Kidney tubule cell (primary cell): ENCODE data around the gene FDXACB1.

Experiments
- DNase-seq: peaks from one replicate; pipeline ENCODE4 v3.0.0-alpha.2; 2018; ENCODE audit warnings: low spot score

The FDXACB1 gene

DNA sequence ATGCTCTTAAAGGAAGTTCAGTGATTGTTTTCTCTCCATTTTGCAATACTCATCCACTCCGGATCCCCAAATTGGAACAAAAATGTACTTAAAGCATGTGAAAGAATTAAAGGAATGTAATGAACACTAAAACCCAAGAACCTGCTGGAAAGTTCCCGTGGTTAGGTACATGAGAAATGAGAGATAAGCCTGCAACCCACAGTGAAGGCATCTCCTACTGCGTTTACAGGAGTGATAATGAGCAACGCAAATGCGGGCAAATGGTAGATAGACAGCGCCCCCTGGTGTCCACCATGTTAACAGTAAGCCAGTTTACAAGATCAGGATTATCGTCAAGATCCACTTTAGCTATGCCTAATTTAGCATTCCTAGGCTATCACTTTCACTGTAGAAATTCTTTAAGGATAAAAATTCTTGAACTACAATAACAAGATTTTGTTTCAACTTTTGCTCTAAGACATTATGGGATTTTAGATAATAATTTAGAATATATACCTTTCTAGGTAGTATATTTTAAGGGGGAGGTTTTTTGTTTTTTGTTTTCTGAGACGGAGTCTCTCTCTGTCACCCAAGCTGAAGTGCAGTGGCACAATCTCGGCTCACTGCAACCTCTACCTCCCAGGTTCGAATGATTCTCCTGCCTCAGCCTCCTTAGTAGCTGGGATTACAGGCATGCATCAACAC, 37.5 kb downstream of the FDXACB1 start:
- DNase-seq, result peak; percentile 83

DNA sequence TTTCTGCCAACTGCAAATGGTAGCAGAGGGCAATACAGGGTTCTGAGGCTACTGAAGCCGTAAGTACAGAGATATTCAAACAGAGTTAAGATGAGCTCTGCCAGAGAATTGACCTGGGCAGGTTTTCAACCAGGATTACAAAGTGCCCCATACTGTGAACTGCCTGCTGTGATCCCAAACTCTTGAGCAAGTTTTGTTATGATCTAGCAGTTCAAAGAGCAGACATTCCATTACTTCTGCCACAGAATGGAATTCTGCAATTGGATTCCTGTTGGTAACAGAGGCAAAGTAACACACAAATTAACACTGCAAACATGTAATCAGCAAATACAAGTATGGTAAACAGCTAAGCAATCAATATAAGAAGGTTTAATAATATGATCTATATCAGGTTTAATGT, 38.8 kb downstream of the FDXACB1 start:
- DNase-seq, result no peak

DNA sequence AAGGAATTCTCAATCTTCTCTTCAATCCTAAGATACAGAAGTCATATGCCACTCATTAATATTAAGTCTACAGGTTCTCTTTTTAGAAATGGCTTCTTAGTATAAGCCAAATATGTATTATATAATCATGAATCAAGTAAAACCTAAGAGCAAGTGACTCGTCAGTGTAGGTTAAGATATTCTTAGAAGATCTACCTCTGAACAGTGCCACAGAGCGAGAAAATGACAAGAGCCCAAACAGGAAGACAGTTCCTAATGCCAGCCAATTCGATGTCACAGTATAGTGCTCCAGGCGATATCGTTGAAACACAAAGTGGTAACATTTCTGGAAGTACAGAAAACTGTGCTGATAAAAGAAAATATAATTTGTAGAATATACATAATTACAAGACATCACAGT, 40.9 kb downstream of the FDXACB1 start:
- DNase-seq, result no peak

DNA sequence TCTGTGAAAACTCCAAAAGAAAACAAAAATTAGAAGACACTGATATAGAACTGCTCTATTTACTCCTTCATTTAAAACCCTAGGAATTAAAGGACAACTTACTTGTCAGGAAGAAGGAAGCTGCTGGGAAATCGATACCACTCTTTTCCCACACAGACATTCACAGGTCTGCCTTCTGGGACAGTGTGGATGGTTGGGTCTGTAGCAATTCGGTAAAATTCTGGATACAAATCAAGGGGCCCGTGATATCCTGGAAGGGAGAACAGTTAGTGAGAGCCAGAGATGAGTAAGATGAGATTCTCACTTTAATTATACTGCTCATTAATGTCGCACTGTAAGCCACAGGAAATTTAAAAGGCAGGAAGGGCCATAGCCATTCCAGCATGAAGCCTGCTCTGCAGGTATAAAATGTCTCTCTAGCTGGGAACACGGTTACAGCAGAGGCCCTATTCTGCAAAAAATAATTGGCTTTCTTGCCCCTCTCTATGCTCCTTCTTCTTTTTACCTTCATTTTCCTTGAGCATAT, 41.5 kb downstream of the FDXACB1 start:
- DNase-seq, result no peak

DNA sequence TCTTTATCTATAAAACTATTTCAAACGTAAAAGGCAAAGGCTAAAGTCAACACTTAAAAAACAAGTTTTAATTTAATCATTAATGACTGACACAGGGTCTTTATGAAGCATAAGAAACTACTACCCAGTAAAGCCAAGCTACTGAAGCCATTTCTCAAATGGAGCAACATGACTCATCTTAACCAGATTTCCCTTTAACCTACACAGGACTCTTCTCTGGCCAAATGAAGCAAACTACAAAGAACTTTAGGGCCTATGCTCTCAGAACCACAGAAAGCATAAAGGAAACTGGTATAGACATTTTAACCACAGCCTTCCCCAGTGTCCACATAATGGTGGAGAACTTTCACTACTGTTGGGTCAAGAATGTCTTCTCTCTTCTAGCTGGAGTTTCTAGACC, 42.2 kb downstream of the FDXACB1 start:
- peak; percentile 35 for DNase-seq

DNA sequence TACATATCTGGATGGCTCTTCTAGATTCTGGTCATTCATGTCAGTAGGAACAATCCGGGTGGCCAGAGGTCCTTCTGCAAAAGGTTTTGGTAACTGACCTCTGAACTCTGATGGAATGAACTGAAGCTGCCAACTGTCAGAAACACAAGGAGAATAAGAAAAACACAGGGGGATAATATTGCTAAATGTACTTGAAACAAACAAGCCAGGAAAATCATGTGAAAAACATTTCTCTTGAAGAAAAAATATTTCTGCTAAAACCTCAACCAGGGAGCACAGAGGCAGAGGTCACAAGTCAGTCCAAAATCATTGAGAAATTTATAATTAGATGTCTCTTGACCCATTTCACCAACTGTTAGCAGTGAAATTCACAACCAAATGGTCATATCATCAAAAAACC, 42.8 kb downstream of the FDXACB1 start:
- DNase-seq, result no peak

DNA sequence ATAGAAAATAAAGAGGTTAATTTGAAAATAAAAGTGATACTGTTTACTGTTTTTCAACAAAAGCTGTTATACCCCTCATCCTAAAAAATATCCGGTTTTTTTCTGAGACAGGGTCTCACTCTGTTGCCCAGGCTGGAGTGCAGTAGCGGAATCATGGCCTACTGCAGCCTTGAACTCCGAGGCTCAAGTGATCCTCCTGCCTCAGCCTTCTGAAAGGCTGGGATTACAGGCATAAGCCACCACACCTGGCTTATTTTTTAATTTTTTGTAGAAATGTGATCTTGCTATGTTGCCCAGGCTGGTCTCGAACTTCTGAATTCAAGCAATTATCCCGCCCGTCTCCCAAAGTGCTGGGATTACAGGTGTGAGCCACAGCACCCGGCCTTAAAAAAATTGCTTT, 43.3 kb downstream of the FDXACB1 start:
- no peak for DNase-seq

DNA sequence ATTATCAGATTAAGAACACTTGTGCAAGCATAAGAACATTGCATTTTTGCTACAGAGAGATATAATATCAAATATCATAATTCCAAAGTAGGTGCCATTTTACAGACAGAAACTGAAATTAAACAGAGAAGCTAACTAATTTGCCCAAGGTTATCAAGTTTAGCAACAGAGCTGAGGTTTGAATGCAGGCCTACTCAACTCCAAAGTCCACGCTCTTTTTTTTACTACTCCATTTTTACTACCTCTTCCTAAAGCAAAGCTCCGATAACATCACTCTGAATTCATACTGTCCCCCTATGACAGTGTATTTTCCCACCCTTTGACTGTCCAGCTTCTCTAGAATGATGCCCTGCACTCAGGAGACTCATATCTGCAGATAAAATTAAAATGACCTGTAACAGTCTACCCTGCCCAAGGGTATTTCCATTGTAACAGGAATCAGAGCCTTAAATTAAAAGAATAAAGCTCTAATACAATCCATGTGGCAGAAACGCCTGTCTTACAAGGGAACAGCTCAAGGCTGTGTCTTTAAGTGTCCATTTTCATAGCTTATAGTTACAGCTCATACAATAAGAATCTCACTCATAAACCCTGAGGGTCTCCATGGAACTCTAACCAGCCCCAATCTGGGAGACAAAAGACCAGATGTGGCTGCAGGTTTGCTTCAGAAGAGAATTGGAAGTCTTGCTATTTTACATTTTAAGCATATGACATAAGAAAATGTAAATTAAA, 44.4 kb downstream of the FDXACB1 start:
- DNase-seq, result no peak

DNA sequence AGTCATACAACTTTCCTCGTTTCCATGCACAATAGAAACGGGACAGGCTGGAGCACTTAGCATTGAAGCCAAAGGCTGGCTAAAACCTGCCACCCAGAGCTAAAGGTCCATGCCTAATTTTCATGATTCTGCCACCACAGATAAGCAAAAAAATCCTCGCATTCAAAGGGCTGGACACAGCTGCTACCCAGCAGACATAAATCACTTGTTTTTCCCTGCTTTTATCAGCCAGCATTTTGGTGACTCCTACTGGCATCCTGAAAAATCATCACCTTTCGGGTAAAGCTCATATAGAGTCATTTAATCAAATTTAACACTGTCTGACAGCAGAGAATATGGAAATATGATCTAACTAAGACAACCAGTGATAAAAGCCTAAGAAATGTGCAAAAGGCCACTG, 45.4 kb downstream of the FDXACB1 start:
- no peak for DNase-seq

DNA sequence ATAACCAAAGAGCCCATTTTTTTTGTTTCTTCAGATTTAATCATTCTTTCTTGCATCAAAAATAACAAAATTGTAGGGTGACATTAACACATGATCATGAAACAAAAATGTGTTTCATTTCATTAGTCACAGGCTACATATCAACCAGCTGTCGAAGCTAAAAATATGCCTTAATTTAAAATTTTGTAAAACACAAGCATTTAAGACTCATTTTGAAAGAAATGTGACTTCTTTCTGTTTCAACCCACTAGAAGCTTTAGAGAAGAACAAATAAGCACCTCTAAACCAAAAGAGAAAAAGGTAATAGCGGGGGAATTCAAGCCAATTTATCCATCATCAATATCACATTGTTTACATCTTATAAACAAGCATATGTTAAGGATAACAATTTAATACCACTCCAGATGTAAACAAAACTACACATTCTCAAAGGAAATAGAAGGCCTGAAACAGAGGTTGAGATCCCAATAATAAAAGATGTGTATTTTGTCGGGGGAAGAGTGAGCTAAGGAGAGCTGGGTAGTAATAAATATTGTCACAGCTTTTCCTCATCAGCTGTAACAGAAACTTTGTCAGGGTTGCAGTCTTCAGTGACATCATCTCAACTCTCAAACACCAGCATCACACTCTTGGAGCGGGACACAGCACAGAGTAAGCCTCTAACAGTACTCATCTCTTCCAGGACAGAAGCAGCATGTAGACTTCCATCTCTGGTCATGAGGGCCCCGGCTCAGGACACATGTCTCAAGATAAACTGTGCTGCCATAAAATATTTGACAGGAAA, 49.6 kb downstream of the FDXACB1 start:
- DNase-seq, result no peak

DNA sequence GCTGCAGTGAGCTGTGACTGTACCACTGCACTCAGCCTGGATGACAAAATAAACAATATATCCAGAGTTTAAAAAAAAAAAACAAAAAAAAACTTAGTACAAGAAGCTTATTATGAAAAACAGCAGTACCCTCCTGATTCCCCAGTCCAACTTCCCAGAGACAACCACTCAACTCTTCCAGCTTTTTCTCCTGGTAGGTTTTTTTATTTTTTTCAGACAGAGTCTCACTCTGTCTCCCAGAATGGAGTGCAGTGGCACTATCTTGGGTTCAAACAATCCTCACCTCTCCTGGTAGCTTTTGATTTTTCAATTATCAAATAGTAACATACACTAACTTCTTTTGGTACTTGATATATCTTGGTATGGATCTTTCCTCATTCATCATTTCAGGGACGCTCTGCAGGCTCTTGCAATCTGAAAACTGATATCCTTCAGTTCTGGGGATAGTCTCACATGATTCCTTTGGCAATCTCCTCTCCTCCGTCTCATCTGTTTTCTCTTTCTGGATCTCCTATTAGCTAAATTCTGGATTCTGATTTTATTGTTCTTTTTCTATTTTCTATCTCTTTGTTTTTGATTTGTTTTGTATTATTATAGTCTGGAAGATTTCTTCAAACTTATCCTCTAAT, 52.5 kb downstream of the FDXACB1 start:
- DNase-seq, result no peak
